HG03196 (cell line): ENCODE data around the gene SLC8A1.

ENCODE experiments used
- ATAC-seq: cut with Tn5 transposase; IDR thresholded peaks from one replicate; pipeline ENCODE4 v1.9.1; 2021; ENCODE audit not compliant: unreplicated experiment

Gene SLC8A1

GRCh38 chr2:40388161-40388560 lies 63.7 kb downstream of the SLC8A1 start:
- no peak for ATAC-seq

- ATAC-seq: no peak
These were observed 65.7 kb downstream of the SLC8A1 start for GRCh38 chr2:40386177-40386576.

- no peak for ATAC-seq
These were observed 67.2 kb downstream of the SLC8A1 start for GRCh38 chr2:40384714-40385113.

GRCh38 chr2:40384233-40384632 lies 67.7 kb downstream of the SLC8A1 start:
- no peak for ATAC-seq

- ATAC-seq: no peak
These were observed 71.2 kb downstream of the SLC8A1 start for GRCh38 chr2:40380721-40381120.

- no peak for ATAC-seq
These were observed 71.8 kb downstream of the SLC8A1 start for GRCh38 chr2:40380041-40380440.

- no peak for ATAC-seq
These were observed 77.2 kb downstream of the SLC8A1 start for GRCh38 chr2:40374543-40375240.

- no peak for ATAC-seq
These were observed 78.8 kb downstream of the SLC8A1 start for GRCh38 chr2:40373111-40373510.

GRCh38 chr2:40372283-40372985 lies 79.5 kb downstream of the SLC8A1 start:
- ATAC-seq: no peak

- ATAC-seq: no peak
These were observed 80.2 kb downstream of the SLC8A1 start for GRCh38 chr2:40371525-40372282.

GRCh38 chr2:40370007-40370395 lies 81.9 kb downstream of the SLC8A1 start:
- ATAC-seq: no peak

- no peak for ATAC-seq
These were observed 82.5 kb downstream of the SLC8A1 start for GRCh38 chr2:40369267-40370006.

GRCh38 chr2:40367652-40368051 lies 84.2 kb downstream of the SLC8A1 start:
- ATAC-seq: no peak

- no peak for ATAC-seq
These were observed 84.9 kb downstream of the SLC8A1 start for GRCh38 chr2:40367032-40367431.

GRCh38 chr2:40364151-40364874 lies 87.6 kb downstream of the SLC8A1 start:
- ATAC-seq: no peak

GRCh38 chr2:40363631-40364030 lies 88.3 kb downstream of the SLC8A1 start:
- no peak for ATAC-seq

- ATAC-seq: no peak
These were observed 88.7 kb downstream of the SLC8A1 start for GRCh38 chr2:40363231-40363630.

- no peak for ATAC-seq
These were observed 90.4 kb downstream of the SLC8A1 start for GRCh38 chr2:40361478-40361877.

GRCh38 chr2:40360652-40361051 lies 91.2 kb downstream of the SLC8A1 start:
- ATAC-seq: no peak

GRCh38 chr2:40359811-40360210 lies 92.1 kb downstream of the SLC8A1 start:
- no peak for ATAC-seq

- ATAC-seq: no peak
These were observed 93.1 kb downstream of the SLC8A1 start for GRCh38 chr2:40358783-40359182.
